Occipital lobe (tissue), 2 donors: Measurements from ENCODE around the gene APBA1. TPM values are rescaled to one million over a fixed set of nuclear protein-coding genes. Genes with fewer than 3 reads are reported as not detected.
"Not testable (repeated sequence)": the region's sequence is repeated elsewhere in the genome, so short reads cannot be mapped to it uniquely, and the experiment has no call there.

Source experiments
- DNase-seq: peaks from one replicate; lab custom pipeline; 2025; lab: John Stamatoyannopoulos, UW
- total RNA-seq: library from RNA; depleted of rRNA; stranded (reverse); fragments of >200 nt; gene quantifications from one replicate; pipeline ENCODE4 v1.2.3, GENCODE V29; 2014

Gene APBA1
- total RNA-seq, 1 donor from 2014 or later, result 29.0 TPM

- no peak for DNase-seq
Measured at GRCh38 chr9:69444021-69444420, 228.2 kb downstream of the APBA1 start.

- DNase-seq, result no peak
Measured at GRCh38 chr9:69443178-69443577, 229.0 kb downstream of the APBA1 start.

GRCh38 chr9:69442486-69442885 lies 229.7 kb downstream of the APBA1 start:
- DNase-seq, result no peak

- not testable (repeated sequence) for DNase-seq
Measured at GRCh38 chr9:69440254-69440955, 231.8 kb downstream of the APBA1 start.

- DNase-seq, result not testable (repeated sequence)
Measured at GRCh38 chr9:69439654-69440053, 232.5 kb downstream of the APBA1 start.

GRCh38 chr9:69433968-69434367 lies 238.2 kb downstream of the APBA1 start:
- DNase-seq, result no peak

- DNase-seq, result no peak
Measured at GRCh38 chr9:69433392-69433791, 238.8 kb downstream of the APBA1 start.

GRCh38 chr9:69432623-69433022 lies 239.5 kb downstream of the APBA1 start:
- no peak for DNase-seq

- DNase-seq, result no peak
Measured at GRCh38 chr9:69431777-69432176, 240.4 kb downstream of the APBA1 start.

GRCh38 chr9:69431203-69431602 lies 241.0 kb downstream of the APBA1 start:
- DNase-seq, result no peak

- no peak for DNase-seq
Measured at GRCh38 chr9:69430206-69430605, 242.0 kb downstream of the APBA1 start.

GRCh38 chr9:69429281-69429680 lies 242.9 kb downstream of the APBA1 start:
- DNase-seq, result no peak

- no peak for DNase-seq
Measured at GRCh38 chr9:69428017-69428785, 244.0 kb downstream of the APBA1 start.

- peak; percentile 8 for DNase-seq
Measured at GRCh38 chr9:69427286-69427685, 244.9 kb downstream of the APBA1 start.

- no peak for DNase-seq
Measured at GRCh38 chr9:69425136-69425801, 246.9 kb downstream of the APBA1 start.

- DNase-seq, result peak; percentile 55
Measured at GRCh38 chr9:69421908-69422801, 250.0 kb downstream of the APBA1 start.

GRCh38 chr9:69420611-69421270 lies 251.4 kb downstream of the APBA1 start:
- no peak for DNase-seq

- DNase-seq, result peak; percentile 5
Measured at GRCh38 chr9:69412741-69413150, 259.4 kb downstream of the APBA1 start.

GRCh38 chr9:69411931-69412740 lies 260.0 kb downstream of the APBA1 start:
- no peak for DNase-seq

GRCh38 chr9:69411246-69411645 lies 260.9 kb downstream of the APBA1 start:
- DNase-seq, result no peak
